NCI-H146 (cell line): ENCODE results near the gene MAP2K5.

ENCODE experiments used
- DNase-seq: peaks from one replicate; lab custom pipeline; 2025; lab: John Stamatoyannopoulos, UW

Gene MAP2K5

DNA sequence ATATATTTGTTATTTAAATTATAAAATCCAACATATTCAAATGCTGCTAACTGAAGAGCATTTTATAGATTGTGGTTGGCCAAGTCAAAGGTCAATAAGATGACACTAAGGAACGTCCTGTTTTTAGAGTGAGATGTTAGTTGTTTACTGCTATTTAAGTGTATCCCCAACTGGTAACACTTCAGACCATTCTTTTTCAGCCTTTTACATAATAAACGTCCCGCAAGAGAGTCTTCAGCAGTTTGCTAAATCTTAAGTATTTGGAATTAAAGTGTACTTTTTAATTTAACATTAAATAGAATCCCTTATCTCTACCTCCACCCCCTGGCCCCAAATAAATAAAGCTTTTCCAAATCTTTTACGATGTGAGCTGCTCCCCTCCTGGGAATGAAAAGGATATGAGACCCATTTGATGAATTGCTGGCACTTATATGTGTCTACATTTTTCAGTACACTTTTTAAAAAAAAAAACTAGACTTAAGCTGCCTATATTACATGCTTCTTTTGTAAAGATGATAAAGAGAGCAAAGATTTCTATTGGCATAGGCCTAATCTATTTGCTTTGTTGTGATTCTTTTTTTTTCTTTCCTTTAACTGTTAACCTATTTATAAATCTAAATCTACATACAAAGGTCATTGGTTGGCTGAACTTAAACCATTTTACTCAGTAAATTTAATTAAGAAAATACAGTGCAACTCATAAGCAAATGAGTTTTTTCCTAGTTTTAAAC lies 181.0 kb downstream of the MAP2K5 start:
- no peak for DNase-seq

DNA sequence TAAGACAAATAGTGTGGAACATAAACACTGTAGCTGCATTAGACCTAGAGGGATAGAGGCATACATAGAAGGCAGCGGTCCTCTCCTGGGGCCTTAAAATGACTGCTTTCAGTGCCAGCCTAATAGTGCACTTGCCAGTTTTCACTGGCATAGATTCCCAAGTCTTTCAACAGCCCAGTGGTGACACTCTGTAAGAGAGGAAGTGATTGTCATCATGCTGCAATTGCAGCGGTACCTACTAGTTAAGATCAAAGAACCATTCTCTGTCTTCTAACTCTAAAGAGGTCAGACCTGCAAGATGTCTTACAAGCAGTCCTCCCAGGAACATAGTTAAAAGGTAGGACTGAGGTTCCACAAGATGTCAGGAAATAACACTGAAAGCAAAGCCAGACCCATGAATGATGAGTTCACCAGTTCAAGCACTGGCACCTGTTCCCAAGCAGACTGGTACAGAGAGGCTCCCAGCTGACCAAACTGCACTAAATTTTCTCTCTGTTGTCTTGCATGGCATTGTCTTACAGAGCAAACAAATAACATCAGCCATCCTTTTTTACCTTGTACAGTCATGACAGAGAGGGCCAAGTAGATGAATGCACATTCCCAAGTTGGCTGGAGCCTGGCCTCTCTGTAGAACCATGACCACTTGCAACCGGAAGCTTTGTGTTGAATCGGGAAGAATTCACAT lies 182.3 kb downstream of the MAP2K5 start:
- DNase-seq = peak; percentile 3

- no peak for DNase-seq
These were observed 187.6 kb downstream of the MAP2K5 start for GRCh38 chr15:67730135-67730534.

GRCh38 chr15:67731112-67731721 lies 188.7 kb downstream of the MAP2K5 start:
- DNase-seq = no peak

DNA sequence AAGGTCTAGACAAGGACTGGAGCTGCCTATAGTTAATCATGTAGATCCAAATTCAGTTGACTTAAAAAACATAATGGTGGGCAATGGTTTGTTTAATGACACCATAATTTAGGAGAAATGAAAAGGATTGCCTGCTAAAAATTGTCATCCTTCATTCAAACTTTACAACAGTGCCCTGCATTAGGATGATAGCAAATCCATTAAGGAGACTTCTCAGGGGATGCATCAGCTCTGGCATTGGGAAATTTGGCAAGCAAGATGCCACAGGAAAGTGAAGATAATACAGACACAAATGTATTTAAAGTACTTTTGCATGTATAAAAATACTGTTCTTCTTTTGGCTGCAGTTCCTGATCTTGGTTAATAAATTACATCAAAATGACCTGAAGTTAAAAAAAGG lies 189.7 kb downstream of the MAP2K5 start:
- DNase-seq = no peak

DNA sequence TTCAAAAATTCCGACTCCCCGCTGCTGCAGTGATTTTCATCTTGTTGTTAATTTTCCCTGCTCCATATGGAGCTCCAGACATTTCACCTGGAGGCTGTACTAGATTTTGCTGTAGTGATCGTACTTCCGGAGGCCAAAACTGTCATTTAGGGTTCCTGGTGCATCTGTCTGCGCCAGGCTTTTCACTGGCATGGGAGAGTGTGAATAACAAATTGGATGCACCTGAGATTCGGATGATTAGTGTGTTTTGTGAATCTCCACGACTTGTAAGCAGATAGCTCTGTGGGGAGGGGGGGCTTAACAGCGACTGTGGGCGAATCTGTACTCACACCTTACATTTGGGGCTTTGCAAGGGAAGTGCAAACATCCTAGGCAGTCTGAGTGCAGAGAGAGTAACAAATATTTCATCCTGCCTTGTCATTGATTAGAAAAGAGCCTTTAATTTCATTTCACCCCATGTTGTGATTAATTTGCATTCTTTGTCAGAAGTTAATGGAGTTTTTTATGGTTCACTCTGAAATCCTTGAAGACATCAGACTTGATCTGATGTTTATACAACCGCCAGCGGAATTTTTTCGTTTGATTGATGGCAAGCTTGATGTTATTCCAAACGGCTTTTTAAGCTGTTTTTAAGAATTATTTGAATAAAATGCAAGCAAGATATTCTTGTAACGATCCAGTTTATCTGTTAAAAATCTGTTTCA lies 190.3 kb downstream of the MAP2K5 start:
- DNase-seq = no peak

GRCh38 chr15:67735896-67736295 lies 193.4 kb downstream of the MAP2K5 start:
- no peak for DNase-seq

DNA sequence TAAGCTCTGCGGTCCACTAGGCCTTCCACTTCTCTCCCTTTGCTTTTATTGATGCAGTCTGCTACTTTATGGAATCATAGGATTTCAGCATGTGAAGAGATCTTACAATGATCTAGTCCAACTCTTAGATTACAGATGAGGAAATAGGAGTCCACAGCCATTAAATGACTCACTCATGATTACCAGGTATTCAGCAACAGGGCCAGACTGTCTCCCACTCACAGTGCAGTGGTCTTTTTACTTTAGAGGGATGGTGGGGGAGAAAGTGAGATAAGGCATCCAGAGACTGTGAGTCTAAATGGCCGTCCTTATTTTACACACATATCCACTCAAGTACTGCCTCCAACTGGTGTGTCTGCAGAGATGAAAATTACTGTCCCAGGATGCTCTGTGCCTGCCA lies 194.3 kb downstream of the MAP2K5 start:
- DNase-seq = no peak

DNA sequence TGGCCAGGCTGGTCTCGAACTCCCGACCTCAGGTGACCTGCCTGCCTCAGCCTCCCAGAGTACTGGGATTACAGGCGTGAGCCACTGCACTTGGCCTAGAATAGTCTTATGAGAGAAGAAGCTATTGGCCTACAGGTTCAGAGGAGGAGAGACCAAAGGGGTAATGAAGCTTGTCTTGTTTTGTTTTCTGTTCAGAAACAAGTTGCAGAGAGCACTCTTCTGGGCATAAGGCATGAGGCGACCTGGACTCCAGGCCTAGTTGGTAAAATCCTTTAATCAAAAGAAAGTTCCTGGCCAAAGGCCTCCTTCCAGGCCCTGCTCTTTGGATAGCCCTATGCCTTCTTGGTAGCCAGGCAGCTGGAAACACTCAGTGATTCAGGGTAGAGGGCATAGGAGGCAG lies 195.6 kb downstream of the MAP2K5 start:
- no peak for DNase-seq

- no peak for DNase-seq
These were observed 197.9 kb downstream of the MAP2K5 start for GRCh38 chr15:67740405-67740804.

DNA sequence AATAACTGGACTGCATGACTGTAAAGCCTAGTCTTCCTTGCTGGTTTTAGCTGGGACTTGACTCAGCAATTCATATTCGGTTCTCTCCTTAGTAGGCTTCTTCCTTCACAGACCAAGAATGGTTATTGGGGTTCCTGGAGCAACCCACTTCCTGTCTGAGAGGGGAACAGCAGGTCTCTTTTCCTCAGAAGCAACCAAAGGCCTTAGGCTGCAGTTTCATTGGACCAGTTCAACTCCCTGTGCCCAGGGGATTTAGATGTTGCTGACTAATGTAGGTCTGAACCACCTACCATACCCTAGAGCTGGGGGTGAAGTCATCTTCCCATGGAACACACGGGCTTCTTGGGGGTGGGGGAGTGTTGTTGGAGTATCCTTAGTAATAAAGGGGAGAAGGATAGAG lies 198.8 kb downstream of the MAP2K5 start:
- no peak for DNase-seq

GRCh38 chr15:67743558-67743957 lies 201.1 kb downstream of the MAP2K5 start:
- no peak for DNase-seq

GRCh38 chr15:67744331-67745072 lies 202.0 kb downstream of the MAP2K5 start:
- no peak for DNase-seq

DNA sequence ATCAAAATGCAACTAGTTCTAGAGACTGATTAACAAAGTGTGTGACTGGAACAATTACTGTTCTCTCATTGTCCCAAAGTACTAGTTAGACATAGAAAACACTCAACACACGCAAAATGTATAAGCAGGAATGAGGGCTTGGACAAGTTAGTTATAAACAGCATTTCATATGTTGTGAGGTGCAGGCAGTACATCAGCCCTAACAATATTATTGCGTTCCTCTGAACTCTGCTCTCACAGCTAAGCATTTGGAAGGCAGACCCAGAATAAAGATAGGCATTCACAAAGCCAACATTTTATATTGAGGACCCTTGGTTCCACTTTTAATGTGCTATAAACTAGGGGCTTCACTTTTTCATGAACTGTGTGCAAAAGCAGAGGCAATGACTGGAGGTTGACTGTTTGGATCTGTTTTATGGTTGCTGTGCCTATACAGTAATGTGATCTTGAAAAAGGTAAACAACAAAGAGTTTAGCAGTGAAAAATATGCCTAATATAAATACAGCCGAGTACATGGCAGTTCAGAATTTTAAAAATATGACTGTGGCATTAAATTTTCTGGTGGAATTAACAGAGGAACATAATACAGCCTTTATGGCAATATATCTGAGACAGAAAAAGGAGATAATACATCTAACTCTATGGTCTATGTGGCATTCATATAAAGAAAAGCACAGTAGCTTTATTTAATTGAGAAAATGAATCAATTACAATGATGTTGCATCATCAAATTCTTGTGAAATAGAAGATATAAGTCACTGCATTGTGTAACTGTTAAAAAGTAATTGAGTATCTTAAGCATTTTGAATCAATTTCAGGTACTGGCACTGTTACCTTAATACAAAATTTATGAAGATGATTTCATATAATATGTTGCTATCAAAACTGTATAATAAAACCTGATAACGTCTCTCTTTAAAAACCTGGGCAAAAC lies 202.8 kb downstream of the MAP2K5 start:
- no peak for DNase-seq

DNA sequence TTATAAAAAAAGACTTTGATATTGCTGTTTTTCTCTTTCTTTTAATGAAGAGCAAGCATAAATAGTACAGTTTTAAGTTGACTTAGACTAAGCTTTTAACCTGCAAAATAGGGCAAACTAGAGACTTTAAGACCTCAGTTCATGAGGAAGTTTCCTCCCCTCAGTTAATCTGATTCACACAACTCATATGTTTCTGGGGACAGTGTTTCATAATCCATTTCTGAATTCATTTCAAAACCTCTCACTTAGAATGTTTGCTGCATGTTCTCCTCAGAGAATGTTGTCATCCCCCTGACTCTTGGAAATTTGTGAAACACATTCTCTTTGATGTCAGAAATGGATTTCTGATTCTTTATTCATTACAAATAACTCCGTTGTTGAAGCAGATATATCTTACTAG lies 203.5 kb downstream of the MAP2K5 start:
- no peak for DNase-seq

DNA sequence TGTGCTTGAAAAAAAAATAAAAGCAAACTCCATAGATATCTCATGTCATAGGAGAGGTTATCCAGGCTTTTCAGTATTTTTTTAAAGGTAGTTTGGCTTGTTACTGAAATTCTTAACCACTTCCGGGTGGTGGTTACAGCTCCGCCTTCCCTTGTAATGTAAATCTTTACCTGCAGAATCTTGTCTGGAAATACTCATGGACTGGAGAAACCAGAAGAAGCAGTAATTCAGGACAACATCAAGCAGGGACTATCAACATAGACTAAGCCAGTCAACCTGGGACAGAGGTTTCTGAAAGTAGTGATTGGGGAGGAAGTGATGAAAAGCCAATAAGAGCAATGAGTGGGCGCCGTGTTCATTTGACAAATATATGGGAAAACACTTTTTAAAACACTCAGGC lies 203.9 kb downstream of the MAP2K5 start:
- no peak for DNase-seq

DNA sequence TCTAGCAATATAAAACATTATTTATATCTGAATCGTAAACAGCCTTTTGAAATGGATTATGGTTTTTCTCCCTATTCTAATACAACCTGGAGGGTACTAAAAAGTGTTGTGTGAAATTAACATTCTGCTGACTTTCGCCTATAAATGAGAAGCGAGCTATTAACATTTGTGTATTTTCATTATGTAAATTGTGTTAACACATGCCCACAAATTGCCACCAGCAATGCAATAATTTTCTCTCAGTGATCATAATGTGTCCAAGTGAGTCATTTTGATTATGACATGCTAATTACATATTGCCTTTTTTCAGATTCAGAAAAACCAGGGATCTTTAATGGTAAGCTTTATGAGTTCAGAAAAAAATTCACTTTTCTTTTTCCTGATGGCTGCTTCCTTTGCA lies 205.4 kb downstream of the MAP2K5 start:
- no peak for DNase-seq

- no peak for DNase-seq
These were observed 207.9 kb downstream of the MAP2K5 start for GRCh38 chr15:67750371-67750770.

DNA sequence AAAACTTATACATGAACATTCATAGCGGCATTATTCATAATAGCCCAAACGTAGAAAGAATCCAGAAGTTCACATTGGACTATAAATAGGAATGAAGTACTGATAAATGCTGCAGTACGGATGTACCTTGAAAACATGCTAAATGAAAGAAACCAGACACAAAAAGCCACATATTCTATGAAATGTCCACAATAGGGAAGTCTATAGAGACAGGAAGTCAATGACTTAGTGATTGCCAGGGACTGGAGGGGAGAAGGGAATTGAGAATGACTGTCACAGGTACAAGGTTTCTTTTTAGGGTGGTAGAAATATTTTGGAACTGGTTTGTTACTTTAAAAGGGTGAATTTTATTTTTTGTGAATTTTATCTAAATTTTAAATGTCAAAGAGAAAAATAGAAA lies 211.4 kb downstream of the MAP2K5 start:
- DNase-seq = no peak

GRCh38 chr15:67755264-67755663 lies 212.8 kb downstream of the MAP2K5 start:
- no peak for DNase-seq

GRCh38 chr15:67755936-67756335 lies 213.4 kb downstream of the MAP2K5 start:
- DNase-seq = no peak
